Measurements from ENCODE around the gene BAK1. TPM values are rescaled to one million over a fixed set of nuclear protein-coding genes. Genes with fewer than 3 reads are reported as not detected.
"Not testable (repeated sequence)": the region's sequence is repeated elsewhere in the genome, so short reads cannot be mapped to it uniquely, and the experiment has no call there.

BAK1 gene
- total RNA-seq, 1 experiment from 2014 or later, result 14.6 TPM

- DNase-seq (ENCODE audit: extremely low read depth, low read depth), result no peak
These were observed 21.3 kb downstream of the BAK1 start for GRCh38 chr6:33558801-33559200.

GRCh38 chr6:33557376-33557775 is 22.7 kb downstream of the BAK1 start:
- DNase-seq (ENCODE audit: extremely low read depth, low read depth), result no peak

- not testable (repeated sequence) for DNase-seq (ENCODE audit: extremely low read depth, low read depth)
These were observed 27.2 kb downstream of the BAK1 start for GRCh38 chr6:33552883-33553282.

GRCh38 chr6:33552252-33552651 is 27.8 kb downstream of the BAK1 start:
- no peak for DNase-seq (ENCODE audit: extremely low read depth, low read depth)

- no peak for DNase-seq (ENCODE audit: extremely low read depth, low read depth)
These were observed 28.5 kb downstream of the BAK1 start for GRCh38 chr6:33551538-33551937.

- DNase-seq (ENCODE audit: extremely low read depth, low read depth), result no peak
These were observed 30.2 kb downstream of the BAK1 start for GRCh38 chr6:33549896-33550295.

- DNase-seq (ENCODE audit: extremely low read depth, low read depth), result no peak
These were observed 30.9 kb downstream of the BAK1 start for GRCh38 chr6:33549196-33549595.

GRCh38 chr6:33547499-33547898 is 32.6 kb downstream of the BAK1 start:
- no peak for DNase-seq (ENCODE audit: extremely low read depth, low read depth)

- DNase-seq (ENCODE audit: extremely low read depth, low read depth), result no peak
These were observed 33.3 kb downstream of the BAK1 start for GRCh38 chr6:33546766-33547165.

- DNase-seq (ENCODE audit: extremely low read depth, low read depth), result not testable (repeated sequence)
These were observed 34.8 kb downstream of the BAK1 start for GRCh38 chr6:33545292-33545691.

GRCh38 chr6:33543116-33543515 is 37.0 kb downstream of the BAK1 start:
- no peak for DNase-seq (ENCODE audit: extremely low read depth, low read depth)

GRCh38 chr6:33540768-33541167 is 39.3 kb downstream of the BAK1 start:
- no peak for DNase-seq (ENCODE audit: extremely low read depth, low read depth)

GRCh38 chr6:33534702-33535101 is 45.4 kb downstream of the BAK1 start:
- no peak for DNase-seq (ENCODE audit: extremely low read depth, low read depth)

GRCh38 chr6:33533163-33533869 is 46.8 kb downstream of the BAK1 start:
- not testable (repeated sequence) for DNase-seq (ENCODE audit: extremely low read depth, low read depth)

GRCh38 chr6:33532431-33532830 is 47.6 kb downstream of the BAK1 start:
- DNase-seq (ENCODE audit: extremely low read depth, low read depth), result not testable (repeated sequence)

- not testable (repeated sequence) for DNase-seq (ENCODE audit: extremely low read depth, low read depth)
These were observed 49.5 kb downstream of the BAK1 start for GRCh38 chr6:33530617-33531016.

Small RNAs within 50 kb of the gene (small RNA-seq; reads per million reads assigned to genes)
- 0 reads per million in 2 experiments for gene RF00017

Other genes starting within 250 kb of the BAK1 start
- 14.7 and 16.9 TPM in 2 replicates for gene KIFC1, start 188.5 kb downstream of the BAK1 start, total RNA-seq (2014; rRNA removed; shearing (Covaris generic))
- gene PHF1, start 169.3 kb downstream of the BAK1 start, total RNA-seq (2014; rRNA removed; shearing (Covaris generic)), result 15.9 and 18.8 TPM in 2 replicates
- gene CUTA, start 162.2 kb downstream of the BAK1 start, total RNA-seq (2014; rRNA removed; shearing (Covaris generic)), result 132 and 160 TPM in 2 replicates
- 1.2 TPM in 2 replicates for gene SYNGAP1, start 160.2 kb downstream of the BAK1 start, total RNA-seq (2014; rRNA removed; shearing (Covaris generic))
- 5.2 and 6.4 TPM in 2 replicates for gene ZBTB9, start 125.7 kb downstream of the BAK1 start, total RNA-seq (2014; rRNA removed; shearing (Covaris generic))
- gene ITPR3, start 41.0 kb upstream of the BAK1 start, total RNA-seq (2014; rRNA removed; shearing (Covaris generic)), result 31.9 and 38.9 TPM in 2 replicates
- 29.2 and 40.8 TPM in 2 replicates for gene UQCC2, start 131.4 kb upstream of the BAK1 start, total RNA-seq (2014; rRNA removed; shearing (Covaris generic))
- not detected in 2 replicates for gene IP6K3, start 166.6 kb upstream of the BAK1 start, total RNA-seq (2014; rRNA removed; shearing (Covaris generic))
- 39.6 and 40.9 TPM in 2 replicates for gene LEMD2, start 208.9 kb upstream of the BAK1 start, total RNA-seq (2014; rRNA removed; shearing (Covaris generic))
- not detected in 2 replicates for gene MLN, start 223.7 kb upstream of the BAK1 start, total RNA-seq (2014; rRNA removed; shearing (Covaris generic))

All from NCI-H460 (cell line).